ENCODE measurements around the gene METTL25B. TPM values are rescaled to one million over a fixed set of nuclear protein-coding genes. Genes with fewer than 3 reads are reported as not detected.
A peak's percentile ranks its signal among the peaks of the same experiment; 100 is the strongest.

METTL25B gene
- total and polyA plus RNA-seq, 2 experiments from 2014 or later, result 18.3 to 21.1 TPM

- TF ChIP-seq ZNF462 (CRISPR knock-in tag; IDR thresholded peaks at IDR 0.05), result no peak
- TF ChIP-seq ZNF331 (CRISPR knock-in tag; IDR thresholded peaks at IDR 0.05; ENCODE audit: low read depth), result no peak
These were observed 38.2 kb upstream of the METTL25B start (continued) for GRCh38 chr1:156689953-156690674.

DNA sequence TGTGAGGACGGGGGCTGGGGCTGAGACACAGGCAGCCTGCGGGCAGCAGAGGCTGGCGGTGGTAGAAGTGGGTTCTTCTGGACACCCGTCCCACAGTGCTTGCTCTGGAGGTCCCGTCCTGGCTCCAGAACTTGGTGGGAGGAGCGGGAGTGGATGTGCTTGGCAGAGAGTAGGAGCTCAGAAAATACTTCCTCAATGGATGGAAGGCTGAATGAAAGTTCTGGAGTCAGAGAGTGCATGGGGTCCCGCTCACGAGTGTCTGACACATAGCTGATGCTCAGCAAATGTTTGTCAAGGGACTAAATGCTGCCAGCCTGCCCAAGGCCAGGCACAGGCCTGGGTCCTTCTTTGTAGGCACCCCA is 37.6 kb upstream of the METTL25B start:
- peaks cover 53% of the 10 kb centered on the region for H3K4me1 ChIP-seq (ENCODE audit: insufficient read depth)
- H4K20me1 ChIP-seq (replicated peaks; ENCODE audit: insufficient read depth), result no peaks in the 10 kb centered on the region
- H3K27ac Mint-ChIP-seq, result no peak overlapping the region
- H3F3A ChIP-seq (replicated peaks; ENCODE audit: low read depth), result peaks cover 36% of the 10 kb centered on the region
- ATAC-seq (no peak), DNase-seq (ENCODE audit: low spot score) (no peak)
- H3K9me3 Mint-ChIP-seq, result no peaks in the 10 kb centered on the region; the same call in 2 of the 3 replicates
- no peaks in the 10 kb centered on the region; the same call in 2 of the 3 replicates for H3K36me3 Mint-ChIP-seq (ENCODE audit: low read depth)
- no peak overlapping the region for H2AFZ ChIP-seq
- peaks cover 22% of the 10 kb centered on the region for H3K27me3 Mint-ChIP-seq (ENCODE audit: insufficient read depth, low read depth, poor library complexity)
- no peaks in the 10 kb centered on the region for H3K9me2 ChIP-seq (ENCODE audit: insufficient read depth)
- peaks cover 22% of the 10 kb centered on the region for H3K27me3 ChIP-seq (ENCODE audit: insufficient read depth)
- H3K79me2 ChIP-seq (replicated peaks; ENCODE audit: insufficient read depth), result no peaks in the 10 kb centered on the region
- peak overlapping the region; percentile 89 for H3K4me2 ChIP-seq
- H3K4me3 ChIP-seq, result peak overlapping the region; percentile 51; the same call in 1 of the 2 replicates
- peak overlapping the region; percentile 67 for H3K4me3 Mint-ChIP-seq
- H3K27ac ChIP-seq (ENCODE audit: low read depth), result no peak overlapping the region
- H3K4me1 Mint-ChIP-seq, result peaks cover 57% of the 10 kb centered on the region
- H3K36me3 ChIP-seq (ENCODE audit: insufficient read depth), result no peaks in the 10 kb centered on the region
- TF ChIP-seq POLR2AphosphoS5 (IDR thresholded peaks at IDR 0.05; ENCODE audit: low read depth), result no peak
- TF ChIP-seq, protein P1, sequence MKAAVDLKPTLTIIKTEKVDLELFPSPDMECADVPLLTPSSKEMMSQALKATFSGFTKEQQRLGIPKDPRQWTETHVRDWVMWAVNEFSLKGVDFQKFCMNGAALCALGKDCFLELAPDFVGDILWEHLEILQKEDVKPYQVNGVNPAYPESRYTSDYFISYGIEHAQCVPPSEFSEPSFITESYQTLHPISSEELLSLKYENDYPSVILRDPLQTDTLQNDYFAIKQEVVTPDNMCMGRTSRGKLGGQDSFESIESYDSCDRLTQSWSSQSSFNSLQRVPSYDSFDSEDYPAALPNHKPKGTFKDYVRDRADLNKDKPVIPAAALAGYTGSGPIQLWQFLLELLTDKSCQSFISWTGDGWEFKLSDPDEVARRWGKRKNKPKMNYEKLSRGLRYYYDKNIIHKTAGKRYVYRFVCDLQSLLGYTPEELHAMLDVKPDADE (IDR thresholded peaks at IDR 0.05), result no peak
- TF ChIP-seq ZNF462 (CRISPR knock-in tag; IDR thresholded peaks at IDR 0.05), result no peak
- no peak for TF ChIP-seq CREB1 (CRISPR knock-in tag; IDR thresholded peaks at IDR 0.05; ENCODE audit: low read depth)
- no peak for TF ChIP-seq EZH2phosphoT487 (IDR thresholded peaks at IDR 0.05; ENCODE audit: unreplicated experiment)
- no peak for TF ChIP-seq JUNB (IDR thresholded peaks at IDR 0.05; ENCODE audit: unreplicated experiment)
- TF ChIP-seq STAT1 (IDR thresholded peaks at IDR 0.05; ENCODE audit: unreplicated experiment), result no peak

All from GM23338 (cell line).